Retinal pigment epithelial cell (primary cell): ENCODE results near the gene MAP1S.

Experiments
- DNase-seq: peaks from one replicate; pipeline ENCODE4 v3.0.0-alpha.2; 2010; ENCODE audit warnings: low read depth
- H3K4me3 ChIP-seq: 2 replicates; pipeline ENCODE4 v1.5.1; 2011; ENCODE audit warnings: mild to moderate bottlenecking, low read length, control low read depth, moderate library complexity
- CTCF ChIP-seq: conservative IDR thresholded peaks from 2 replicates; pipeline ENCODE4 v1.5.1; 2011; ENCODE audit warnings: low read depth, low read length, control low read depth, inconsistent platforms

Gene MAP1S

GRCh38 chr19:17754634-17755442 lies 35.6 kb downstream of the MAP1S start:
- no peak for TF ChIP-seq CTCF
- H3K4me3 ChIP-seq: no peak overlapping the region
- DNase-seq: no peak

- no peak for TF ChIP-seq CTCF
- no peak overlapping the region for H3K4me3 ChIP-seq
- no peak for DNase-seq
These were observed 36.2 kb downstream of the MAP1S start for GRCh38 chr19:17755443-17755890.

- TF ChIP-seq CTCF: no peak
- H3K4me3 ChIP-seq: no peak overlapping the region
- no peak for DNase-seq
These were observed 36.8 kb downstream of the MAP1S start for GRCh38 chr19:17755977-17756670.

GRCh38 chr19:17757125-17757524 lies 37.8 kb downstream of the MAP1S start:
- peak; percentile 72 for DNase-seq
- H3K4me3 ChIP-seq: no peak overlapping the region
- TF ChIP-seq CTCF: no peak

GRCh38 chr19:17758515-17758914 lies 39.2 kb downstream of the MAP1S start:
- no peak for TF ChIP-seq CTCF
- no peak overlapping the region for H3K4me3 ChIP-seq
- no peak for DNase-seq

GRCh38 chr19:17761148-17761547 lies 41.9 kb downstream of the MAP1S start:
- no peak for DNase-seq
- no peak overlapping the region for H3K4me3 ChIP-seq
- no peak for TF ChIP-seq CTCF
